DND-41 (cell line): Measurements from ENCODE around the gene CSRNP3.

ENCODE experiments used
- CTCF ChIP-seq: IDR thresholded peaks from 2 replicates; pipeline ENCODE4 v1.5.1; 2012; ENCODE audit warnings: borderline replicate concordance, low read length, moderate library complexity, mild to moderate bottlenecking; ENCODE audit not compliant: poor library complexity, severe bottlenecking; ENCODE audit errors: extremely low read depth
- EZH2 ChIP-seq: IDR thresholded peaks from 3 replicates; pipeline ENCODE4 v1.6.1; 2012; ENCODE audit warnings: borderline replicate concordance, low read depth, mild to moderate bottlenecking, moderate library complexity, low read length, inconsistent platforms; ENCODE audit not compliant: severe bottlenecking

DNA sequence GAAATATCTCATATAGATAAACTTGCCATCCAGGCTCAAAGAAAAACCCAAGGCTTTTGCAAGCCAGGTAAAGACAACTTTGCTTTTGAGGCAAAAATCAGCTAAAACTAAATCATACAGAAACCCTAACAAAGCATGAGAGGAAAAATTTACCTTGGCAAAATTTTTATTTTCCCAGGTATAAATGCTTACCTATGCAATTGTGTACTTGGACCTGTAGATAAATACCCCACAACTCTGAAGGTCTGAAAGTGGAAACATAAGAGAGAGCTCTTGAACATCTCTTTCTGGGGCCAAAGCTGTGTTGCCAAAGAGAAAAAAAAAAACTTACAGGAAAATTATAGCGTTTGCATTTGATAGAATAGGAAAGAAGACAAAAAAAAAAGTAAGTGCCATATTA, 14.6 kb upstream of the CSRNP3 start:
- no peak for TF ChIP-seq CTCF
- no peak for TF ChIP-seq EZH2
